SH-SY5Y (cell line): ENCODE results near the gene PDE4B.

Experiments
- GATA2 ChIP-seq: IDR thresholded peaks from 2 replicates; pipeline ENCODE4 v1.6.1; 2011; ENCODE audit warnings: mild to moderate bottlenecking, low read depth, low read length
- GATA3 ChIP-seq: IDR thresholded peaks from 2 replicates; pipeline ENCODE4 v1.6.1; 2011; ENCODE audit warnings: low read depth, mild to moderate bottlenecking, low read length, moderate library complexity

PDE4B gene

DNA sequence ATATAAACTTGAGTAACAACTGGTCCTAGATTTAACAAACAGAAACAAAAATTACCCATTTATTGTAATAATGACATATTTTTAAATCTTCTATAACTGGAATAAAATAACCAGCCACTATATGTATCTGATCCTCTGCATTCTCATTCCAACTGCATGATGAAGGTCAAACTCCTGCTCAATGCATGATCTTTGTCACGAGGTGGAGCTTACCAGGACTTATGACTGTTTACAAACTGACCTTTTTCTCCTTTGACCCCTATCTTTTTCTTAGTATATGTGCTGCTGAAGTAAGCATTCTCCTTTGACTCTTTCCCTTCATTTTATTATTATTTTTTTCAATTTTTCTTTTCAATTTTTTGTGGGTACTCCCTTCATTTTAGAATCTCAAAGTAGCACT, 252.2 kb downstream of the PDE4B start:
- TF ChIP-seq GATA2: no peak
- no peak for TF ChIP-seq GATA3

DNA sequence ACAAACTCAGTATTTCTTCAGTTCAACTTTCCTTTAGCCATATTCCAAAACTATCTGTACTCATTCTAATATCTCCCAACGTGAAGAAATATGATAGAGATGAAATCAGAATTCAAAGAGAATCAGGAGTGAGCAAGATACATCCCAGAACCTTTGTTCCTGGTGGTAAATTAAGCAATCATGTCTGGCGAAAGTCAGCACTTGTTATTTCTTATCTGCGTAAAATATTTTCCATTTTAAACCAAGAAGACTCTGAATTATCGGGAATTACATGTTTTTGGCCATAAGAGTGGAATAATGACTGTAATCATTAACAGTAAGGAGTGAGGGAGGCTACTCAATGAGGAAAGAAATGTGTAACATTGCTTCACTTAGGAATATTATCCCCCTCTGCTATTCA, 253.7 kb downstream of the PDE4B start:
- no peak for TF ChIP-seq GATA3
- TF ChIP-seq GATA2: no peak

DNA sequence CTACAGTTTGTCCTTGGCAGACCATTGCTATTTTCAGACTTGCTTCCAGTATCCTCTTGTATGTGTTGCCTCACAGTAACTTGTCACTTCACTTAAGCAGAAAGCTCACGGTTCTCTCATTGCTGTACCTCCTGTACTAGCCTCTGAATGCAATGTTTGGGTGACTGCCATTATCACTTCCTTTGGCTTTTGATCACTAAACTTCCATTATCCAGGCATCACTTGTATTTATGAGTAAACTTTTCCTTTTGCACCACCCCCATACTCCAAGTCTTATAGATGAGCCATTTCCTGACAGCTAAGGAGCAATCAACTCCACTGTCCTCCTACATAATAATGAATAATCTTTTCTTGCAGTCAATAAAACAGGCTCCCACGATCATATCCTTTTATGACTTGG, 255.3 kb downstream of the PDE4B start:
- TF ChIP-seq GATA2 (no peak), GATA3 (no peak)

DNA sequence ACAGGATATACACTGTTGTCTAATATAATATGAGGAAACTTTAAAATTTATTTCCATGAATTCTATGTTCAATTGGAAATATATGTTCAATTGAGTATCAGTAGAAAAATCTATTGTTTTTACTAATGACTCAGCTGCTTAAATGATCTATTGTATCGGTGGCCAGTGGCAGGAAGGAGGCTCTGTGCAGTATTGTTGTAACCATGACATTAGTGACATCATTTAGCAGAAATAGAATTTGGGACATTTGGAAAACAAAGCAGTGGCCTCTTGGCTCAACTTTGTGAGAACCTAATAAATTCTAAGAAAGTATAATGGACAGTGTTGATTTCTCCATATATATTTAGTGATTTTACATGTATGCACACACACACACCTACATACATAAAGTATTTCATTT, 257.4 kb downstream of the PDE4B start:
- TF ChIP-seq GATA3 (no peak), GATA2 (no peak)

DNA sequence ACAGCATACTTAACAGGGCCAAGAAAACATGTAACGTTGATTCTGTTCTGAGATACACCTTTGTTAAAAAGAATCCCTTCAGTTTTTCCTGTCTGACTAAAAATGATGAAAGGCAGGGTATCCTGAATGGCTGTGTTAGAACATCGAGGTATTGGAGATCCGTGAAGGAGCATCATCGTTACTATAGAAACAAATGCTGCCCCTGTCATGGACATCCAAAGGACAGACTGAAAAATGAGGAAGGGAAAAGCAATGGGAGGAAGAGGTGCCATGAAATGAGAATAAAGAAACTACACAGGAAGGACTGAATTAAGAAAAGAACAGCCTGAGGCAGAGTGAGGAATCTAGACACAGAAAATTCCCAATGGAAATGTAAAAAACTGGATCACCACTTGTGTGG, 257.9 kb downstream of the PDE4B start:
- TF ChIP-seq GATA2 (no peak), GATA3 (no peak)

DNA sequence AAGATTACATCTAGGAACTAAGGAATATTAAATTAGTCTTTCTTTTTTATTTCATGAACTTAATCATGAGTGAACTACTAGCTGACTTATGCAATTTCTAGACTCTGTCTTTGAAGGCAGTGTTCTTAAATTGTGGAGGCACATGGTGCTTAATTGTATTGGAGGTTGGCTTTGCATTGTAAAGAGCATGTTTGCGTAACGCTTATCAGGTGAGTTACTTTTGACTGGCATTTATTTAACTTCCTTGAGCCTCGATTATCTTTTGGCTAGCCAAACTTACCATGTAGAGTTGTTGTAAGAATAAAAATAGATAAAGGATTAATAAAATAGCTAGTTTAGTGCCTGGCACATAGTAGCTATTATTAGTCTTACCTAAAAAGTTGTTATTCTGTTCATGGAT, 262.4 kb downstream of the PDE4B start:
- no peak for TF ChIP-seq GATA3

DNA sequence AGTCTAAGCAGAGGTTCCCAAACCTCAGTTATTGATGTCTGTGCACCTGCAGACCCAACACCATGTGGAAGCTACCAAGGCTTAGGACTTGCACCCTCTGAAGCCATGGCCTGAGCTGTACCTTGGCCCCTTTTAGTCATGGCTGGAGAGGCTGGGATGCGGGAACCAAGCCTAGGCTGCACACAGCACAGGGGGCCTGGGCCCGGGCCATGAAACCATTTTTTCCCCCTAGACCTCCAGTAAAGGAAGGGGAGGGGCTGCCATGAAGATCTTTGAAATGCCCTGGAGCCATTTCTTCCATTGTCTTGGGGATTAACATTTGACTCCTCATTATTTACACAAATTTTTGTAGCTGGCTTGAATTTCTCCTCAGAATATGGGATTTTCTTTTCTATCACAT, 265.9 kb downstream of the PDE4B start:
- TF ChIP-seq GATA2 (no peak), GATA3 (no peak)

DNA sequence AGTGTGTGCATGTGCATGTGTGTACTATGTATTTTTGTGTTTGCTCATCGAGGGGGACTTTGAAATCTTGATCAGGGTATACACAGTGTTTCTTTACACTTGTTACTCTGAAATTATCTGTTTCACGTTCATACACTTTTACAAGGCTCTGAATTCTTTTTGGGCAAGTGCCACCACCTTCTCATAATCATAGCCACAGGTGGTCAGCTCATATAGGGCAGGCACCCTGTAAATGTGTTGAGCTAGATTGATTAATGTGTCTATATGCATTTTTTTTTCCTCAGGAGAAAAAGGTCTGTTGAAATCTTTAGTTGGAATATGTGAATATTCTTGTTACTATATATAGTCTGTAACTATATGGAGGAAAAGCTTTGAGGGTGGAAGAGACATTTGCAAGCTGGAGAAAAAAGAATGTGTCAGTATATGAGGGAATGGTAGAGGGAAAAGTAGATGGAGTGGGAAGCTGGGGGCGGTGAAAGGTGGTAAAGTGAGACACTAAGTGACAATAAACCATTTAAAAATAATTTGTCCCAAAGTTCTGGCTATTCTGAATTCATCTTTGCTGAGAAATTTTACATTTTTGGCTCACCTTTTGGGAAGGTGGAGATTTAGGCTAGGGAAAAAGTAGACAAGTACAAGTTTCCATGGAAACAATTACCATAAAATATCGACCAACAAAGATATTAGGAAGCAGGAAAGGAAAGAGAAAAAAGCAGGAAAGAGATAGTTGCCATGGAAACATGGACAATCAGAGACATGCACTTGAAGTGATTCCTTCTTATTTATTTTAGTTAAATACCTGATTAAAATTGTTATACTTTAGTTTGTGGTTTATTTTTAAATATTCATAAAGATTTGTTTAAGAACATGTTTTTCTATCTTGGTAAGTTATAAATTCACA, 277.5 kb downstream of the PDE4B start:
- TF ChIP-seq GATA2: no peak
- 0 out of 2 replicates have a peak, but pooled peaks have one; percentile 18 for TF ChIP-seq GATA3

DNA sequence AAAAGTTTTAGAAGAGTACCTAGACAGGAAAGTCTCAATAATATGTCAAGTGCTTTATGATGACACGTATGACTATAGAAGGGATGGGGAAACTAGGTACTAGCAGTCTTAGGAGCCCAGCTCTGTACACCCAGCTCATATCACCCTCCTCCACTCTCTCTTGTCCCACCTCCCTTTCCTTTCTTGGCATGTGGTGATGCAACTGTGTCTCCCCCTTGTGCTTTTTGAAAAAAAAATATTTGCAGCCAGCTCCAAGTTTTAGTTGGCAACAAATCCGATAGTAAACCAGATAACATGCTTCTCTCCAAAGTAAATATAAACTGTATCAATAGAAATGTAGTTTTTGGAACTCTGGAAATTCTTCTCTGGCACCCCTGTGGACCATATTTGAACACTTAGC, 280.7 kb downstream of the PDE4B start:
- TF ChIP-seq GATA3: no peak
- no peak for TF ChIP-seq GATA2

DNA sequence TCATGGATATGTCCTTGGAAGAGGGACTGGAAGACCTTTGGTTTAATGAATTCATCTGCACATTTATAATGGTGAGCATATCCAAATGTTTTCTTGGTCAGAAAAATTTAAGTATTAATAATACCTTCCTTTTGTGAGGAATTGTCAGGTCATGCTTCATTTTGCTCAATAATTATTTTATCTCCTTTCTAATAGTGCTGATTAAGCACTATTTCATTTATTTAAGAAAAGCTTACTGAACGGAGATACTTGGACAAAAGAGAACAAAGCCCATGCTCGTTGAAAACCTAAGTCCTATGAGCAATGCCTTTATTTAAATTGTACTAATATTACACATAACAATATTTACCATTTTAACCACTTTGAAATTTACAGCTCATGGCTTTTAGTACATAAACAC, 281.5 kb downstream of the PDE4B start:
- no peak for TF ChIP-seq GATA2
- TF ChIP-seq GATA3: no peak

DNA sequence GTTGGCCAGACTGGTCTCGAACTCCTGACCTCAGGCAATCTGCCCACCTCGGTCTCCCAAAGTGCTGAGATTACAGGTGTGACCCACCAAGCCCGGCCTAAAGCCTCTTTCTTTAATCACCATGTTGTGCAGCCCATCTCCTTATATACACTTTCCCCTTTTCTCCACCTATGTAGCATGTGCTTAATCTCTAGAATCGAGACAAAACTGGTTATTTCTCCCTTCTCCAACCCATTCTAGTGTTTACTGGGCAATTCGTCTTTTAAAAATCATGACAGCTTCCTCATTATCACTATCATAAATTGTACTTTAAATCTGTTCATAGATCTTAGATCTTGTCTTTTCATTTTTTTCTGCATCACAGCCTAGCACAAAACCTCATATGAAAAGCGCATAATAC, 285.7 kb downstream of the PDE4B start:
- no peak for TF ChIP-seq GATA3

DNA sequence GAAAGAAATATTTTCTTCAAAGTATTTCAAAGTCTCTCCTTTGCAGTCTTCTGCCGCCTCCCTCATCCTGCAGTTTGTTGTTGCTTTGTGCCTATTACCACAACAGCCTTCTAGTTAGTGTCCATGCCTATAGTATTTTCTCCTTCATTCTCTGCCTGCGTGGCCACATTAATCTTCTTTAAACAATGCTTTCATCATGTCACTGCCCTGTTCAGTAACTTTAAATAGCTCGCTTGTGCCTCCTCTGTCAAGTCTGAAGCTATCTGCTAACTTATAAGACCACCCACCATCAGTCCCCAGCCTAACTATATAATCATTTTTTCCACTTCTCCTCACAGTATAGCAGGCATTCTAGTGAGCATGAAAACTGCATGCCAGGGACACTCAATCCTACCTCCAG, 290.3 kb downstream of the PDE4B start:
- TF ChIP-seq GATA2 (no peak), GATA3 (no peak)

DNA sequence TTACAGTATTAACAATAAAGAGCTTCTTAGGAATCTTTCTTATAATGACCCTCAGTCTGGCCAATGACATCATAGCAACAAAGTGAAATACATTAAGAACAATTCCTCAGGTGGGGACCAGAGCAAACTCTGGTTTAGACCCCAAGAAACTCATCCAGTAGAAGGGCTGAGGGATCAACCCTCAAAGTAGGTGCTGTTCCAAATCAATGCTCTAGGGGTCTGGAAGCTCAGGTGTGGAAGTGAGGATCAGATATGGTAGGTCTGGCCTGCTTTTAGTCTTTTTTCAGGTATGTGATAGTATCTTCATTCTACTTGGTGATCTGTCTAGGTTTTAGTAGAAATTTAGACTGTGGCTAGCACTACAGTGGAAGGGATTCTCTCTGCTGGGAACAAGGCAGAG, 291.7 kb downstream of the PDE4B start:
- TF ChIP-seq GATA3: no peak
- TF ChIP-seq GATA2: no peak

DNA sequence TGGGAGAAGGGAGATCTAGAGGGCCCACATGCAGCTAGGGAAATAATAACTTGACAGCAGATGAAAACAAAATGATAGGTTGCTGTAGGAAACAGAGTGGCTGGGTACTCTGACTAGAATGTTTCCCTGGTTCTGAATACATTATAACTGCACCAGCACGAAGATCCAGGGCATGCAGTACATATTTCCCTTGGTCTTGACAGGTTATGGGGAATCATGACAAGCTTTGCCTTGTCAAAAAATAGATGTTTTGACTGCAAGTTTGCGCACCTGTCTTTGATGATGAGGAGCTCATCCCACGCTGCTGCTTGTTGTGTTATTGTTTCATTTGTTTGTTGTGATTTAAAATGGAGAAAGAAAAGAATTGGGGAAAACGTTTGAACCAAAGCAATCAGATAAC, 292.9 kb downstream of the PDE4B start:
- TF ChIP-seq GATA2 (no peak), GATA3 (no peak)

DNA sequence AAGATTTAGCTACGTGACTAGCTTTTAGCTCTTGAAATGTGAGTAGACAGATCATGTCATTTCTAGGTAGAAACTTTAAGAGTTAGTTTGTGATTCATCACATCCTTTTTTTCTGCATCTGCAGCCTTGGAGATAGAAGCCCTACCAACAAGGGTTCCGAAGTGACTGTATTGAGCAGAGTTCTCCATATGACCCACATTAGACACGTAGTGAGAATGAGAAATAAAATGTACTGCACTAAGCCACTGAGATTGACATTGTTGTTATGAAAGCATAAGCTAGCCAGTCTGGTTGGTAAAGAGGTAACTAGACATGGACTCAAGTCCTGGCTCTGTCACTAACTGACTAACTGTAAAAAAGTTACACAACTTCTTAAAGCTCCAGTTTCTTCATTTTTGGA, 296.1 kb downstream of the PDE4B start:
- TF ChIP-seq GATA2 (no peak), GATA3 (no peak)

DNA sequence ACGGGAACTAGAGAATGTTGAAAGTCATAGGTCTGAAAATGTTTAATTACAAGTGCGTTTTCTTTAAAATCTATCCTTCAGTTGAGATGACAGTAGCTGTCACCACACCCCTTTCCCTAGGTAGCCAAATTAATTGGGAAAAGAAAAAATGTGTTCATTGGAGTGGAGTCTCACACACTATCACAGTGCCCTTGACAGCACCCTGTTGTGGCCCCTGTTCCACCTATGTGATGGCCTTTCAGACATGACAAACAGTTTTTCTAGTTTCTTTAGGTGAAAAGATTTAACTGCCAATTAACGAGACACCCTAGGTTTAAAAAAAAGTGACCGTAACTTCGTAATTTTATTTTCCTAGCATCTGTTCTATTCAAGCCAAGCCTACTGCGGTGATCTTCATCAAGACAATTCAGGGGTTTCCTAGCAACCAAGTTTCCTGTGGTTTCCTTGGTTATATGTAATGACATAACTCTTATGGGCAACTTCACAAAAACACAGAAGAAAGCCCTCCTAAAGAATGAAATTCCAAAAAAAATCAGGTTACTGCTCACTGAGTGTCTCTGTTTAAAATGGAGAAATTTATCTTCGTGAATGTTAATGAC, 298.3 kb downstream of the PDE4B start:
- no peak for TF ChIP-seq GATA2
- TF ChIP-seq GATA3: no peak
